ENCODE data around the gene SAMD7. TPM values are rescaled to one million over a fixed set of nuclear protein-coding genes. Genes with fewer than 3 reads are reported as not detected.

Gene SAMD7
- total and polyA plus RNA-seq, 3 experiments from 2014 or later, result not detected

GRCh38 chr3:169971522-169971921, 60.1 kb downstream of the SAMD7 start:
- ChIA-PET POLR2A (interaction anchor here (1.0 kb wide), 1 partner anchor 32 kb away, joined by 3 read pairs; no protein-coding TSS in a partner anchor), CTCF (no interaction called here)
- peaks cover 45% of the 10 kb centered on the region for H3K4me1 ChIP-seq (ENCODE audit: insufficient read depth, low read length)

GRCh38 chr3:169980055-169980454, 68.7 kb downstream of the SAMD7 start:
- H3K4me3 ChIP-seq (ENCODE audit: low read length), result no peak overlapping the region
- POLR2A ChIA-PET, result no interaction called here

More at GRCh38 chr3:169971522-169971921, 60.1 kb downstream of the SAMD7 start:
- Histone ChIP-seq H3K36me3 (ENCODE audit: insufficient read depth, low read length) (no peaks in the 10 kb centered on the region), H3K9me3 (ENCODE audit: low read length) (no peaks in the 10 kb centered on the region), H3K4me3 (ENCODE audit: low read length) (no peak overlapping the region), H3K27me3 (ENCODE audit: insufficient read depth, low read length, poor library complexity, severe bottlenecking) (no peaks in the 10 kb centered on the region), H3K27ac (ENCODE audit: low read depth, low read length) (no peak overlapping the region)
- Mint-ChIP-seq H3K4me3 (peak overlapping the region in 2 of 7 donors; percentile 1 to 15), H3K27ac (peak overlapping the region in 7 of 8 donors; percentile 10 to 63 (median 17)), H3K36me3 (peaks cover 0 to 56% (median 10%) of the 10 kb centered on the region in 3 donors), H3K4me1 (peaks cover 59 to 78% (median 77%) of the 10 kb centered on the region in 3 donors), H3K27me3 (no peaks in the 10 kb centered on the region), H3K9me3 (no peaks in the 10 kb centered on the region)
- DNase-seq, result no peak

GRCh38 chr3:169984292-169984691, 72.9 kb downstream of the SAMD7 start:
- ChIA-PET CTCF (interaction anchor here (1.5 kb wide), 1 partner anchor 17 kb away, joined by 4 read pairs; the partner anchor contains the start of gene SEC62), POLR2A (no interaction called here)
- Mint-ChIP-seq H3K27ac (peak overlapping the region in 3 of 8 donors; percentile 6 to 18 (median 12)), H3K27me3 (no peaks in the 10 kb centered on the region), H3K4me3 (no peak overlapping the region), H3K4me1 (peaks cover 0 to 5% (median 0%) of the 10 kb centered on the region in 3 donors), H3K9me3 (no peaks in the 10 kb centered on the region), H3K36me3 (peaks cover 0 to 93% (median 37%) of the 10 kb centered on the region in 3 donors)
- no peak for DNase-seq
- Histone ChIP-seq H3K4me1 (ENCODE audit: insufficient read depth, low read length) (no peaks in the 10 kb centered on the region), H3K27ac (ENCODE audit: low read depth, low read length) (no peak overlapping the region), H3K4me3 (ENCODE audit: low read length) (no peak overlapping the region), H3K9me3 (ENCODE audit: low read length) (no peaks in the 10 kb centered on the region), H3K27me3 (ENCODE audit: insufficient read depth, low read length, poor library complexity, severe bottlenecking) (no peaks in the 10 kb centered on the region), H3K36me3 (ENCODE audit: insufficient read depth, low read length) (peaks cover 85% of the 10 kb centered on the region)

More at GRCh38 chr3:169980055-169980454, 68.7 kb downstream of the SAMD7 start:
- Mint-ChIP-seq H3K36me3 (peaks cover 0 to 84% (median 31%) of the 10 kb centered on the region in 3 donors), H3K4me1 (peaks cover 5 to 8% (median 6%) of the 10 kb centered on the region in 3 donors), H3K9me3 (no peaks in the 10 kb centered on the region), H3K27me3 (no peaks in the 10 kb centered on the region), H3K27ac (peak overlapping the region in 1 of 8 donors; percentile 59), H3K4me3 (no peak overlapping the region)
- DNase-seq, result no peak
- no peak overlapping the region for H3K27ac ChIP-seq (ENCODE audit: low read depth, low read length)
- H3K36me3 ChIP-seq (ENCODE audit: insufficient read depth, low read length), result peaks cover 67% of the 10 kb centered on the region
- H3K4me1 ChIP-seq (ENCODE audit: insufficient read depth, low read length), result no peaks in the 10 kb centered on the region
- no peaks in the 10 kb centered on the region for H3K9me3 ChIP-seq (ENCODE audit: low read length)
- CTCF ChIA-PET, result no interaction called here
- no peaks in the 10 kb centered on the region for H3K27me3 ChIP-seq (ENCODE audit: insufficient read depth, low read length, poor library complexity, severe bottlenecking)

Other genes starting within 250 kb of the SAMD7 start
- gene MECOM, start 247.9 kb upstream of the SAMD7 start, total RNA-seq, result not detected
- gene MECOM, start 247.9 kb upstream of the SAMD7 start, polyA plus RNA-seq, result not detected
- 10 to 100 TPM; 13.7 to 15.5 TPM for gene TERC, start 146.5 kb upstream of the SAMD7 start, total RNA-seq
- gene TERC, start 146.5 kb upstream of the SAMD7 start, polyA plus RNA-seq, result 0.72 TPM
- 1 to 10 TPM; 2.5 to 2.6 TPM for gene ACTRT3, start 142.0 kb upstream of the SAMD7 start, total RNA-seq
- gene ACTRT3, start 142.0 kb upstream of the SAMD7 start, polyA plus RNA-seq, result 0.20 TPM
- 10 to 100 TPM; 18.3 to 19.2 TPM for gene MYNN, start 138.2 kb upstream of the SAMD7 start, total RNA-seq
- 16.5 TPM for gene MYNN, start 138.2 kb upstream of the SAMD7 start, polyA plus RNA-seq
- gene LRRIQ4, start 98.7 kb upstream of the SAMD7 start, total RNA-seq, result under 1 TPM; 0.15 to 0.20 TPM
- not detected for gene LRRIQ4, start 98.7 kb upstream of the SAMD7 start, polyA plus RNA-seq
- gene LRRC34, start 98.7 kb upstream of the SAMD7 start, total RNA-seq, result 1 to 10 TPM; 2.4 to 2.5 TPM
- 0.33 TPM for gene LRRC34, start 98.7 kb upstream of the SAMD7 start, polyA plus RNA-seq
- not detected for gene LRRC31, start 41.6 kb upstream of the SAMD7 start, total RNA-seq
- gene LRRC31, start 41.6 kb upstream of the SAMD7 start, polyA plus RNA-seq, result not detected
- 10 to 100 TPM; 66.7 to 68.3 TPM for gene SEC62, start 55.2 kb downstream of the SAMD7 start, total RNA-seq
- 190 TPM for gene SEC62, start 55.2 kb downstream of the SAMD7 start, polyA plus RNA-seq
- gene GPR160, start 126.4 kb downstream of the SAMD7 start, total RNA-seq, result 1 to 10 TPM; 2.9 TPM
- gene GPR160, start 126.4 kb downstream of the SAMD7 start, polyA plus RNA-seq, result 6.2 TPM

All from CD8-positive, alpha-beta memory T cell (primary cell).